CD4-positive, alpha-beta T cell (primary cell): ENCODE measurements around the gene TYW5. TPM values are rescaled to one million over a fixed set of nuclear protein-coding genes. Genes with fewer than 3 reads are reported as not detected.

Source experiments
- ATAC-seq: fragments of 200-7000 bp; cut with Tn5 transposase; one replicate; pipeline ENCODE4 v1.10.0; 2022; ENCODE audit warnings: mild to moderate bottlenecking; ENCODE audit not compliant: poor library complexity
- CTCF ChIA-PET: fragments of 350-600 bp; sonication (Branson Sonifier 250); formaldehyde crosslinking; loops from one replicate; lab custom pipeline; 2021; ENCODE audit warnings: antibody characterized with exemption, inconsistent platforms; lab: Charles Lee
- POLR2A ChIA-PET: fragments of 350-600 bp; sonication (Branson Sonifier 250); formaldehyde crosslinking; loops from one replicate; lab custom pipeline; 2021; ENCODE audit warnings: antibody characterized with exemption, inconsistent platforms; lab: Charles Lee
- DNase-seq, 14 experiments: peaks; one replicate each; pipeline ENCODE4 v3.0.0-alpha.2; 2013 to 2020; ENCODE audit warnings: mixed read lengths in 2 of 14
- H3K27ac ChIP-seq, 2 donors: one replicate each; pipeline versions ENCODE4 v1.5.1 to v1.7.0; 2013; ENCODE audit warnings: low read length in 2 of 2, low read depth in 1 of 2, mild to moderate bottlenecking in 1 of 2
- H3K27me3 ChIP-seq, 2 experiments: 1 replicate in 1 of 2; 2 replicates in 1 of 2; pipeline versions ENCODE4 v1.6.1 to v1.7.0; 2013; ENCODE audit warnings: low read length in 2 of 2, control low read depth in 1 of 2, mild to moderate bottlenecking in 1 of 2, moderate library complexity in 1 of 2; ENCODE audit not compliant: insufficient read depth in 2 of 2, control insufficient read depth in 1 of 2
- H3K36me3 ChIP-seq: one replicate; pipeline ENCODE4 v1.6.1; 2013; ENCODE audit warnings: low read length, control low read depth; ENCODE audit not compliant: insufficient read depth
- H3K4me1 ChIP-seq: one replicate; pipeline ENCODE4 v1.6.1; 2013; ENCODE audit warnings: low read length, control low read depth; ENCODE audit not compliant: insufficient read depth
- H3K4me3 ChIP-seq: one replicate; pipeline ENCODE4 v1.5.1; 2013; ENCODE audit warnings: mild to moderate bottlenecking, low read length, moderate library complexity
- H3K9me3 ChIP-seq, 2 experiments: 1 replicate in 1 of 2; 2 replicates in 1 of 2; pipeline versions ENCODE4 v1.6.1 to v1.7.0; 2013; ENCODE audit warnings: low read length in 2 of 2, mild to moderate bottlenecking in 2 of 2, control low read depth in 1 of 2, moderate library complexity in 1 of 2; ENCODE audit not compliant: control insufficient read depth in 1 of 2, insufficient read depth in 1 of 2
- H3K27ac Mint-ChIP-seq: one replicate; pipeline ENCODE4 v1.8.0; 2020; ENCODE audit warnings: mixed read lengths
- H3K27me3 Mint-ChIP-seq: one replicate; pipeline ENCODE4 v1.8.0; 2021; ENCODE audit warnings: mixed read lengths
- H3K36me3 Mint-ChIP-seq: one replicate; pipeline ENCODE4 v1.8.0; 2021; ENCODE audit warnings: low read depth, mixed read lengths
- H3K4me1 Mint-ChIP-seq: one replicate; pipeline ENCODE4 v1.8.0; 2021; ENCODE audit warnings: low read depth, mixed read lengths
- H3K4me3 Mint-ChIP-seq: one replicate; pipeline ENCODE4 v1.8.0; 2020; ENCODE audit warnings: mild to moderate bottlenecking, mixed read lengths
- H3K9me3 Mint-ChIP-seq: one replicate; pipeline ENCODE4 v1.8.0; 2020; ENCODE audit warnings: mixed read lengths
- intact Hi-C, 2 experiments: fragments of 100-400 bp; cut with DNase I in 1 of 2; cut with micrococcal nuclease in 1 of 2; formaldehyde crosslinking; loops; one replicate each; pipeline versions ENCODE4 v1.15.1 to v1.9.0; 2023 to 2025; cut with DNase I, micrococcal nuclease
- total RNA-seq, 174 experiments: library from RNA in 2 of 174; stranded (reverse) in 2 of 174; gene quantifications; one replicate each; pipeline ENCODE4 v1.2.3 and lab custom pipeline; 2021 to 2026
- TF ChIP-seq, protein P1 (sequence below): fragments of 200-600 bp; IDR thresholded peaks from one replicate; pipeline ENCODE4 v1.8.0; 2022; ENCODE audit warnings: antibody characterized with exemption, mild to moderate bottlenecking

Gene TYW5
- total RNA-seq, 2 experiments from 2014 or later: 15.0 to 16.0 TPM

- H3K9me3 ChIP-seq: no peaks in the 10 kb centered on the region
- ChIA-PET CTCF (no interaction called here), POLR2A (no interaction called here)
- intact Hi-C loops: no loop called here
- H3K27ac ChIP-seq: no peak overlapping the region
- H3K27me3 Mint-ChIP-seq: no peaks in the 10 kb centered on the region
- no peak overlapping the region for H3K27ac Mint-ChIP-seq
- H3K4me1 ChIP-seq: no peaks in the 10 kb centered on the region
- H3K4me1 Mint-ChIP-seq: no peaks in the 10 kb centered on the region
- no peaks in the 10 kb centered on the region for H3K9me3 Mint-ChIP-seq
- H3K27me3 ChIP-seq: peaks cover 0 to 2% of the 10 kb centered on the region in 2 experiments
- DNase-seq: no peak
- H3K36me3 Mint-ChIP-seq: no peaks in the 10 kb centered on the region
- H3K4me3 ChIP-seq: no peak overlapping the region
- no peaks in the 10 kb centered on the region for H3K36me3 ChIP-seq
- TF ChIP-seq, protein P1, sequence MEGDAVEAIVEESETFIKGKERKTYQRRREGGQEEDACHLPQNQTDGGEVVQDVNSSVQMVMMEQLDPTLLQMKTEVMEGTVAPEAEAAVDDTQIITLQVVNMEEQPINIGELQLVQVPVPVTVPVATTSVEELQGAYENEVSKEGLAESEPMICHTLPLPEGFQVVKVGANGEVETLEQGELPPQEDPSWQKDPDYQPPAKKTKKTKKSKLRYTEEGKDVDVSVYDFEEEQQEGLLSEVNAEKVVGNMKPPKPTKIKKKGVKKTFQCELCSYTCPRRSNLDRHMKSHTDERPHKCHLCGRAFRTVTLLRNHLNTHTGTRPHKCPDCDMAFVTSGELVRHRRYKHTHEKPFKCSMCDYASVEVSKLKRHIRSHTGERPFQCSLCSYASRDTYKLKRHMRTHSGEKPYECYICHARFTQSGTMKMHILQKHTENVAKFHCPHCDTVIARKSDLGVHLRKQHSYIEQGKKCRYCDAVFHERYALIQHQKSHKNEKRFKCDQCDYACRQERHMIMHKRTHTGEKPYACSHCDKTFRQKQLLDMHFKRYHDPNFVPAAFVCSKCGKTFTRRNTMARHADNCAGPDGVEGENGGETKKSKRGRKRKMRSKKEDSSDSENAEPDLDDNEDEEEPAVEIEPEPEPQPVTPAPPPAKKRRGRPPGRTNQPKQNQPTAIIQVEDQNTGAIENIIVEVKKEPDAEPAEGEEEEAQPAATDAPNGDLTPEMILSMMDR: no peak
- H3K4me3 Mint-ChIP-seq: no peak overlapping the region
- ATAC-seq: no peak
Measured at GRCh38 chr2:199999166-199999565, 43.9 kb upstream of the TYW5 start.

DNA sequence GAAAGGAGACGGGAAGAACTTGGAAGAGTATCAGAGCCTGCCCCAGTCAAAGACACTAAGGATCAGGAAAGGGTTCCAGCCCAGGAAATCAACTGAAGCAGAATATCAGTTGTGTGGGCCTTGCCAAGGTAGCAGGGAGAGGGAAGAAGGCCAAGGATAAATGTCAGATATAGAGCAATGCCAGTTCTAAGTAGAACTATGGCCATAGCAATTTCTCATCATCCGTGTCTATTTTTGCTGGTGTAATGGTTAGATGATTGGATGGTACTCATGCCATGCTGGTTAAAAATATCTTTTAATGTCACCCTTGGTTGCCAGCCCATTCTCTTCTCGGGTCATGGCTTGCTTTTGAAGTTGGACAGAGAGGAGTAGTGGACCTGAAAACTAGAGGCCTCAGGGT lies 42.0 kb upstream of the TYW5 start:
- Mint-ChIP-seq H3K36me3 (no peaks in the 10 kb centered on the region), H3K27me3 (no peaks in the 10 kb centered on the region), H3K4me3 (no peak overlapping the region), H3K27ac (no peak overlapping the region), H3K4me1 (no peaks in the 10 kb centered on the region), H3K9me3 (no peaks in the 10 kb centered on the region)
- no peak overlapping the region for H3K27ac ChIP-seq
- ATAC-seq (no peak), DNase-seq (no peak)
- no peaks in the 10 kb centered on the region for H3K4me1 ChIP-seq
- H3K36me3 ChIP-seq: no peaks in the 10 kb centered on the region
- intact Hi-C loops: no loop called here
- ChIA-PET POLR2A (no interaction called here), CTCF (no interaction called here)
- TF ChIP-seq, protein P1: no peak
- H3K4me3 ChIP-seq: no peak overlapping the region
- H3K9me3 ChIP-seq: no peaks in the 10 kb centered on the region
- H3K27me3 ChIP-seq: peaks cover 0 to 2% of the 10 kb centered on the region in 2 experiments

- H3K27me3 Mint-ChIP-seq: no peaks in the 10 kb centered on the region
- Histone ChIP-seq H3K27ac (no peak overlapping the region), H3K4me1 (no peaks in the 10 kb centered on the region), H3K4me3 (no peak overlapping the region), H3K9me3 (no peaks in the 10 kb centered on the region), H3K27me3 (peaks cover 0 to 2% of the 10 kb centered on the region in 2 experiments), H3K36me3 (no peaks in the 10 kb centered on the region)
- intact Hi-C loops: no loop called here
- DNase-seq (no peak), ATAC-seq (no peak)
- TF ChIP-seq, protein P1: no peak
- no peaks in the 10 kb centered on the region for H3K9me3 Mint-ChIP-seq
- ChIA-PET POLR2A (no interaction called here), CTCF (no interaction called here)
- no peaks in the 10 kb centered on the region for H3K4me1 Mint-ChIP-seq
- H3K4me3 Mint-ChIP-seq: no peak overlapping the region
- H3K27ac Mint-ChIP-seq: no peak overlapping the region
- no peaks in the 10 kb centered on the region for H3K36me3 Mint-ChIP-seq
Measured at GRCh38 chr2:199994896-199995295, 39.6 kb upstream of the TYW5 start.
